Measurements from ENCODE around the gene STAT5B. TPM values are rescaled to one million over a fixed set of nuclear protein-coding genes. Genes with fewer than 3 reads are reported as not detected.

STAT5B gene
- total and polyA plus RNA-seq, 2 of the 13 experiments (the other 11 are each of a cell fraction or from before 2014, with no cell fraction given): 21.0 to 42.8 TPM

- TF ChIP-seq ZNF605 (CRISPR knock-in tag; IDR thresholded peaks at IDR 0.05): peak; percentile 74
- peak; percentile 35; the same call in 1 of the 2 replicates for TF ChIP-seq ZNF484 (CRISPR knock-in tag; IDR thresholded peaks at IDR 0.05; ENCODE audit: borderline replicate concordance, low read depth)
- TF ChIP-seq MLX (CRISPR knock-in tag; IDR thresholded peaks at IDR 0.05): no peak
- TF ChIP-seq MNT (IDR thresholded peaks at IDR 0.05): peak; percentile 25; the same call in 1 of the 2 replicates
- peak; percentile 25; the same call in 1 of the 2 replicates for TF ChIP-seq ELK4 (CRISPR knock-in tag; IDR thresholded peaks at IDR 0.05; ENCODE audit: borderline replicate concordance)
- no peak for TF ChIP-seq MATR3 (CRISPR knock-in tag; IDR thresholded peaks at IDR 0.05)
- TF ChIP-seq TMF1 (CRISPR knock-in tag; IDR thresholded peaks at IDR 0.05; ENCODE audit: low read depth): no peak
- TF ChIP-seq MYC (CRISPR knock-in tag; IDR thresholded peaks at IDR 0.05; ENCODE audit: borderline replicate concordance): peak; percentile 84; the same call in 1 of the 2 replicates
- TF ChIP-seq ZFX (CRISPR knock-in tag; IDR thresholded peaks at IDR 0.05; ENCODE audit: low read depth): peak; percentile 93
- TF ChIP-seq ZNF280D (CRISPR knock-in tag; IDR thresholded peaks at IDR 0.05): no peak
- TF ChIP-seq ATAD3A (CRISPR knock-in tag; IDR thresholded peaks at IDR 0.05): no peak
- peak; percentile 84 for TF ChIP-seq TARDBP (CRISPR knock-in tag; IDR thresholded peaks at IDR 0.05)
- peak; percentile 57; the same call in 1 of the 2 replicates for TF ChIP-seq TSC22D2 (CRISPR knock-in tag; IDR thresholded peaks at IDR 0.05; ENCODE audit: borderline replicate concordance)
- peak; percentile 82; the same call in 1 of the 2 replicates for TF ChIP-seq DMAP1 (CRISPR knock-in tag; IDR thresholded peaks at IDR 0.05)
- peak; percentile 86 for TF ChIP-seq ZNF335 (CRISPR knock-in tag; IDR thresholded peaks at IDR 0.05)
- 0 out of 2 replicates have a peak, but pooled peaks have one; percentile 28 for TF ChIP-seq SOX5 (CRISPR knock-in tag; IDR thresholded peaks at IDR 0.05; ENCODE audit: borderline replicate concordance)
- no peak for TF ChIP-seq ZNF704 (CRISPR knock-in tag; IDR thresholded peaks at IDR 0.05; ENCODE audit: borderline replicate concordance)
- no peak; the same call in 1 of the 2 replicates for TF ChIP-seq NR1H2 (CRISPR knock-in tag; IDR thresholded peaks at IDR 0.05; ENCODE audit: borderline replicate concordance, low read depth)
- TF ChIP-seq MED1 (CRISPR knock-in tag; IDR thresholded peaks at IDR 0.05): peak; percentile 82
- no peak for TF ChIP-seq GLI4 (CRISPR knock-in tag; IDR thresholded peaks at IDR 0.05; ENCODE audit: borderline replicate concordance)
- peak; percentile 68 for TF ChIP-seq TEAD3 (CRISPR knock-in tag; optimal IDR thresholded peaks at IDR 0.05; ENCODE audit: borderline replicate concordance)
- peak; percentile 95 for TF ChIP-seq ZNF598 (CRISPR knock-in tag; IDR thresholded peaks at IDR 0.05; ENCODE audit: borderline replicate concordance)
These were observed 82.0 kb downstream of the STAT5B start, which contains the start of gene GHDC (continued) for GRCh38 chr17:42193969-42194899.
